Activated gamma-delta T cell treated with Interleukin-2 at 50 U/mL for 16 hours (primary cell): Measurements from ENCODE around the gene ALDH1A3.

Experiments used
- DNase-seq: peaks from one replicate; pipeline ENCODE4 v3.0.0-alpha.2; 2020

The ALDH1A3 gene

DNA sequence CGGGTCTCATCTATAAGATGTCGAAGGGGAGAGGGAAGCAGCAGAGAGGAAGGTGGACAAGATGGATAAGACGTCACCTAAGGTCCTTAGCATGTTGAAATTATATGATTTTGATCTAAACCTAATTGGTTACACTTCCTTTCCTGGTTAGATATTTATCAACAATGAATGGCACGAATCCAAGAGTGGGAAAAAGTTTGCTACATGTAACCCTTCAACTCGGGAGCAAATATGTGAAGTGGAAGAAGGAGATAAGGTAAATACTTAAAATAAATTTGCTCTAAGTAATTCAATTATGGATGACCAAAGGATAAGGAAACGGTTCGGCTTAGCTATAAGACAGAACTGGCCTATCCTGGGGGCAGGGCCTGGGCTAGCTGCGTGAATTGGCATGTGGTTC lies 5.5 kb downstream of the ALDH1A3 start:
- no peak for DNase-seq

DNA sequence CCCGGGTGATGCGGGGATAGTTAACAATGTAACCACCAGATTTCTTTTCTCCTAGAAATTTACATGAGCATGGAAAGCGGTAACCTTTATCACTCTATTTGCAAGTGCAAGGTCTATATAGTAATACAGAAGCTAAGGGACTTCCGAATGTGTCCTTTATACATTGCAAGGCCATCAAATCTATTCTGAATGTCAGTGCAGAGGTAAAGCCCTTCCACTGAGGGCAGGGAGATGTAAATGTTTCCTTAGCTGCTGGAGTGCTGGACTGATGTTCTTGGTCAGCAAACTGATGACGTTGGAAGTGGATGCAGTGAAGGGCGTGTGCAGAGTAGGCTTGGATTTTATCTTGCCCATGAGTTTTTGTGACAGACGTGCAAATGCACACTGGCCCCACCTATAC lies 6.2 kb downstream of the ALDH1A3 start:
- DNase-seq = no peak

DNA sequence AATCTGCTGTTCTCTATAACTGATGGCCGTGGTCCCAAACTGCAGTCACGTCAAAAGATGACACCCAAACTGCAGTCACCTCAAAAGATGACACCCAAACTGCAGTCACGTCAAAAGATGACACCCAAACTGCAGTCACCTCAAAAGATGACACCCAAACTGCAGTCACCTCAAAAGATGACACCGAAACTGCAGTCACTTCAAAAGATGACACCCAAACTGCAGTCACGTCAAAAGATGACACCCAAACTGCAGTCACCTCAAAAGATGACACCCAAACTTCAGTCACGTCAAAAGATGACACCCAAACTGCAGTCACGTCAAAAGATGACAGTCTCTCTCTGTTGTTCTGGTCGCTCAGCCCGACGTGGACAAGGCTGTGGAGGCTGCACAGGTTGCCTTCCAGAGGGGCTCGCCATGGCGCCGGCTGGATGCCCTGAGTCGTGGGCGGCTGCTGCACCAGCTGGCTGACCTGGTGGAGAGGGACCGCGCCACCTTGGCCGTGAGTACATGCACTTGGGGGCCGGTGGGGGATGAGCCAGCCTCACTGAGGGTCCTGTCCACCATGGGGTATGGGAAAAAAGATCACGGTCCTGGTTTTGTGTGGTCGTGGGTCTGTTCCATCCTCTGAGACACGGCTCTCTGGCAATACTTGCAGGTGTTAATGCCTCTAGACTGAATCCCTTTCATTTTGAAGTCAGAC lies 7.7 kb downstream of the ALDH1A3 start:
- DNase-seq = no peak

DNA sequence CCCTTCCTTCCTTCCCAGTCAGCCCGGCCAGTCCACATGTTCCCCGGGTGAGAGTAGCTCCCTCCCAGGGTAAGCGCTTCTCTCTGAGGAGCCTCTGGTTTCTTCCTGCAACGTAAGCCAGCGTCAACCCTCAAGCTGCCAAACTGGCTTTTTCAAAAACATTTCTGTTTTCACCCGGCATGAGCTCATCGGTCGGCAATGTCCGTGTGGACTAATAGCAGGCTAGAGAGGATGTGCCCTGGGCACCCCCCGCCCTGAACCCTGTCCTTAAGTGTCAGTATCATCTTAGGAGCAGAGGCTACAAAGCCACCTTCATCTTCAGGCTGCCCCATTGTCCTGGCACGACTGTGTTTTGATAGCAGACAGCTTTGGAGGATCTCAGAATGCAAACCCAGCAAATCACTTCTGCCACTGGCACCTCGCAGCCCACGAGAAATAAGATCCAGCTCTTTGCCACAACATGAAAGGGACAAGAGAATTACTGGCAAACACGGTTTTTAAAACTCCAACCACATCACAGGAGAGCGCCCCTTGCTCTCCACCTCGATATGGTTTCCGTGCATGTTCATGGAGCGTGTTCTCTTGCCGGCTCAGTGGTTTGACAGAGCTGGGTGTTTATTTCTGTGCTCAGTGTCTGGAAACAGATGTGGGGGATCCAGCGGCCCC lies 9.9 kb downstream of the ALDH1A3 start:
- no peak for DNase-seq

DNA sequence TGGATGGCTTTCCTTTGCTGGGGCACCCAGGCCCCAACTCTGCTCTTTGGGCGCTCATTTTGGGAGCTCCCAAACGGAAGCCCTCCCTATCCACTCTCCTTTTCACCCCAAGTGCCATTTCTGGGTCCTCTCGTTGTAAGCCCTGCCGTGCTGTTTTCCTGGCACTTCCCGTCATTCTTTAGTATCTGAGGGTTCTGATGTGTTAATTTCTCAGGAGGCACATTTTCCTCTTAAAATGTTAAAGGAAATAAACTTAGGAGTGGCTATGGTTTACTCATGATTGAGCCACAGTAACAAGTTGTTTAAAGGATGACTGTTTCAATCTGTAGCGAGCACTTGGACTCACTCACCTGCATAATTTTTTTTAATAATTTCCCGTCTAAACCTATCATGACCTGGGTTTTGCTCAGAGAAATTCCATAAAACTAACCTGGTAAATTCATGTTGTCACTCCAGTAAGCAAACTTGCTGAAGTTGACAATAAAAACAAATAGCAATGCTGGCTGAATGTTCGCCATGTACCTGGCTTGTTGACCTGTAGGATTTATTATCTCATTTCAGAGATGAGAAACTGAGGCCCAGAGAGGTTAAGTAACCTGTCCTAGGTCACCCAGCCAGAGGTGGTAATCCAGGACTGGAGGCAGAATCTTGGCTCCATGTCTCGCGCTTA lies 10.6 kb downstream of the ALDH1A3 start:
- no peak for DNase-seq

DNA sequence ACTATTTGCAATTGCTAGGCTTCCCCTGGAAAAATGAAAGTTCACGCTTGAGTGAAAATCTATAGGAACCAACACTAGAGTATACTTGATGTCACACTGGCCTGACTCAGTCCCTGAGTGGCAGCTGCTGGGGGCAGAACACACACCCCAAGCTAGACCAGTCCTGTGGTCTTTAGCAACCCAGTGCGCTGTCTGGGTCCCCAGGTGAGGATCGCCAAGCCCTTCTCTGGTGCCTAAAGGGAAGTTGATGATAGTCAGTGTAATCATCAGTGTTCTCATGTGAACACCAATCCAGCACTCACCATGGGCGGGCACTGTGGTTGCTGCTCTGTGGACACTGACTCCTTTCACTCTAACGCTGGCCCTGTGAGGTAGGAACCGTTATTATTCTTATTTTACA lies 11.2 kb downstream of the ALDH1A3 start:
- no peak for DNase-seq

DNA sequence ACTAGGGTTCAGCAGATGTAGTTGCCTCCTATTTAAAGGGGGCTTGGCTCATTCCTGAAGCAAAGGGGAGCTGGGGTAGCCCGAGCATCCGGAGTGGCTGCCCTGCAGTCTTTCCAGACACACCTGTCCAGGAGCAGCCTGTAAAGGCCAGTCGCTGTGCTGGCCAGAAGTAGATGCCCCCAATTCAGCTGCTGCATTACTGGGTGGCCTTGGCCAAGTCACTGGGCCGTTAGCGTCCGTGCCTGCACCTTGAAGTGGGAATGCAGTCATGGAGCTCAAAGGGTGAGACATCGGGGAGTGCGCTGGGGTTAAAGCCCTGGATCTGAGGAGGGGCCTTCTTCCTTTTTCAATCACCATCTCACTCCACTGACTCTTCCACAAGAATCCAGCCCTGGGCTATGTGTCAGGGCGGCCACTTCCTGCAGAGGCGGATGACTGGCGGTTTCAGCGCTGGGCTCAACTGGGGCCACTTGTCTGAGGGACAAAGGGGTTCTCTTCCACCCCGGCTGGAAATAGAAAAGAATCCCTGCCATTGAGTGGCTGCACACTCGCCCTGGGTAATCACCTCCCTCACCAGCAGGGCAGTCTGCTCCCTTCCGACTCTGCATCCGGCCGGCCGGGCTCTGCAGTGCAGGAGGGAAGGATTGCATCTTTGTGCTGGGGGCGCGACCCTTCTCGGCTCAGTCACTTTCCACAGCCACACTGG lies 11.8 kb downstream of the ALDH1A3 start:
- no peak for DNase-seq

DNA sequence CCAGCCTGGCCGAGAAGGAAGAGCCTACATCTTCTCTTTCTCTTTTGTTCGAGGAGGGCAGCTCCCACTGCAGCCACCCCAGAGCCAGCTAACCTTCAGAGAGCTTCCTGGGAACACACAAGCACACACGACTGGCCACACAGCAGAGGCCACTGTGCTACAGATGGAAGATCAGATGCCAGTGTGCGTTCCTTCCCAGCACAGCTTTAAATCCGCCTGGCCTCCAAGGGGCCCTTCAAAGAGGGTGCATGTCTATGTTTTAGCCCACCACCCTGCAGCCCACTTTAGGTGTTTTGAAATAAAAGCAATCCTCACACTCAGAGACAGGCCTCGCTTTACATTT lies 12.4 kb downstream of the ALDH1A3 start:
- no peak for DNase-seq

DNA sequence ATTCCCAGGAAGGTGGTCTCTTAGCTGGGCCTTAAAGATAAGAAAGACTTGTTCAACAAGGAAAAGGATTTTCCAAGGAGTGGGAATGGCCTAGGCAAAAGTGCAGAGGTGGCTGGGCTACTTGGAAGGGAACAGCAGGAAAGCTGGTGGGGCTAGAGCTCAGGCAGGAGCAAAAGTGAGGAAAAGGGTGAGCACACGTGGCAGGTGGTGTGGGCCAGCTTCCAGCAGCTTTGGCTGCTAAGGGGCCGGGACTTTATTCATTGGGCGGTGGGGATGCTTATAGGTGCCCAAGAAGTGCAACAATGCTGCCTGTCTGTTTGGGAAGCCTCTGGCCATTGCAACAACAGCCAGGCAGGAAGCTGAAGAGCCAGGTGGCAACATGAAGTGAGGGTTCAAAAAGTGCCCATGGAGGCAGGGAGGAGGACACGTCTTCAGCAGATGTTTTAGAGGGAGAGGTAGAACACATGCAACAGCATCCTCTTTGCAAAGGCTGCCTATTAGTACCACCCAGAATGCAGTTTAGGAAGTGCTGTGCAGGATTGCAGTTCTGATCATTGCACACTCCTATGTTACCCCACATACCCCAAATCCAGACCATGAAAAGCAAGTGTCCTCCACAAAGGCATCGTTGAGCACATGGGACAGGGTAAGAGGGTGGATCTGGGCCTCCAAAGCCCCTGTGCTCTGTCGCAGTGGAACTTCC lies 13.8 kb downstream of the ALDH1A3 start:
- no peak for DNase-seq

DNA sequence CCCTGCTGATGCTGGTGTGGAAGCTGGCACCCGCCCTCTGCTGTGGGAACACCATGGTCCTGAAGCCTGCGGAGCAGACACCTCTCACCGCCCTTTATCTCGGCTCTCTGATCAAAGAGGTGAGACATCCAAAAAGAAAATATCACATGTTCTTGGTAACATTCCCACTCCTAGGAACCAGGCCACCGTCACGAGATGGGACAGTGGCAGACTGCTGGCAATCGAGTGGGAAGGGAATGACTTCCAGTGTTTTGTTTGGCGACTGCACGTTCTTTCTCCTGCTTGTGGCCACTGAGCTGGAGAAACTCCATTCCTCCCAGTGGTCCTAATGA lies 14.3 kb downstream of the ALDH1A3 start:
- DNase-seq = no peak

DNA sequence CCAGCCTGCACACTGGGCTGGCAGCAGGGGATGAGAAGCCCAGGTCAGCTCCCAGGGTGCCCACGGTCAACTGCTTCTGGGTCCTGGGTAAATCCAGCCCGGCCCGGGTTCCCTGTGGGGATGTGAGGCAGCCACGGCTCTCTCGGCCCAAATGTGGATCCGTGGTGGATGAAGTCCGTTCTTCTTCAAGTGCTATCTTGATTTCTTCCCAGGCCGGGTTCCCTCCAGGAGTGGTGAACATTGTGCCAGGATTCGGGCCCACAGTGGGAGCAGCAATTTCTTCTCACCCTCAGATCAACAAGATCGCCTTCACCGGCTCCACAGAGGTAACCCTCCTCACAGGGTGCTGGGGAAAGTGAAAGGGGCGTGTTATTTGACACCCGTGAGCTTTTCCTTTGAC lies 16.1 kb downstream of the ALDH1A3 start:
- no peak for DNase-seq

DNA sequence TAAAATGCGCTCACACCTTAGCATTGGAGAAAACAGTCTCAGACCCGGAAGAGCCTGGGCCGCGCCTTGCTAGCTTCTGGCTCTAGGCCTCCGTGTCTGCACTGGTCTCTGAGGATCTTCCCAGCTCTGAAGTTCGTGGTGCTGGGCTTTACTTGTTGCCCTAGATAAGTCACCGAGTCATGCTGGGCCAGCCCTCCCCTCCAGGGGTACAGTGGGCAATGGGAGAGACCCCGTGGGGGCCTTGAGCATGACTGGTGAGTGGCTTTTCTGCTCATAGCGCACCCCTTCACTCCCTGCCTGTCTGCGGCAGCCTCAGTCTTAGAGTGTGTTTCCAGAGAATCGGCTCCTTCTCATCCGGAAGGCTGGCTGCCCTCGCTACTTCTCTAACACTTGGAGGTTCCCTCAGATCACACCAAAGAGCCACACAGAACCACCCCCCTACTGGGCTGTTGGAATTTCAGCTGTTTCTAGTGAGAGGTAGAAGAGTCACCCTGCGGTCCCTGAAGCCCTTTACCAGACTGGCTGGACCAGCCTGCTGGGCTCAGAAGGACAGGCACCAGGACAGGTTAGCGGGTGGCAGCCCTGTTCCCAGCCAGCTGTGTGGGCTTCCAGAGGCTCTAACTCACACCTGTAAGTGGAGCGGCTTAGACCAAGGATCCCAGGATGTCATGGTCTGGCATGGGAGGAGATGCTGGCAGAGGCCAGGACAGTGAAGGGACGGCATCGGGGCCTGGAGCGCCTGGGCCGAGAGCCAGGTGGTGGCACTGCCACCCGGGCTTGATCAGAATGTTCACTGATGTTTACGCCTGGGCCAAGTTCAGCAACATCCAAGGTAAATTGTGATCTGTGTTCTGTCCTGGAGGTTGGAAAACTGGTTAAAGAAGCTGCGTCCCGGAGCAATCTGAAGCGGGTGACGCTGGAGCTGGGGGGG lies 17.9 kb downstream of the ALDH1A3 start:
- no peak for DNase-seq

DNA sequence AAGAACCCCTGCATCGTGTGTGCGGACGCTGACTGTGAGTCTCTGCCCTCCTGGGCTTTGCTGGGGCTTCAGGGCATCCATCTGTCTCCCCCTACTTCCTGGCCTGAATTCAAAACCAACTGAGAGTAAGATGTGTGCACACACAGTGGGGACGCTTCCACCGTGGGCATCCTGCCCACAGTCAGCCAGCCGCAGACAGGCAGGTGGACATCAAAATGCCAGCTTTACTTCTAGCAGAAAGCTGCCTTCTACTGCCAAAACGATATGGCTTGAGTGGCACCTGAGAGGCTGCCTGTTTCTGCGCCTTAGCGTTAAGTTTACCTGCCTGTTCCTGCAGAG lies 18.5 kb downstream of the ALDH1A3 start:
- DNase-seq = no peak

DNA sequence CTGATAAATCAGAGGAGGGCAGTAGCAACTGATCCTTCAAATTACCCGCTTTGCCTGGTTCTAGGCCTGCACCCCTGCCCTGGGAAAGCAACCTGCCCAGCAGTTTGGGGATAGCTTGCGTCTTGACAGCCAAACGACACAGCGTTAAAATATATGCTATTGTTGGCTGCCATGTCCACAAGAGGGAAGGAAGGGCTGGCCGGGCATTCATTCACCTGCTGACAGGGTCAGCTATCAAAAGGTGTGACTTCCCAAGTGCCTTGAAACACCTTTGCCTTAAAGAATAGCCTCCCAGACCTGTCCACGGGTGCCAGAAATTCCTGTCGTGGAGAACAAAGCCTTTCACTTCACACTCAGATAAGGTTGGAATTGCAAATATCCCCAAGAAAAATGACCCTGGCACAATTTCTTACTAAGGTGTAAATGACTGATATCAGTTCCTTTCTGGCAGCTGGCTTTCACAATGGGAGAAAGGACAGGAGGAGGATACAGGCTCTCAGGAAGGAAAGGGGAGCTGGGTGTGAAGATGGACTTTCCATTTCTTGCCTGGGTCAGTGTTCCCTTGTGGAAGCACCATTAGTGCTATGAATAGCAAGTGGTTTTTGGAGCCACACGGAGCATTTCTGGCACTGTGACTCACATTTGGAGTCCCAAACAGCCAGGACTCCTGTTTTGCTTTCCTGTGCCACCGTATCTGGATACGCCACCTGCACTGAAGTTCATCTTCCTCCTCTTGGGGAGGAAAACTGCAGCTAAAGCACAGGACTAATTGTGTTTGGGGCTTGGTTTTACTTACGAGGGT lies 19.2 kb downstream of the ALDH1A3 start:
- no peak for DNase-seq

DNA sequence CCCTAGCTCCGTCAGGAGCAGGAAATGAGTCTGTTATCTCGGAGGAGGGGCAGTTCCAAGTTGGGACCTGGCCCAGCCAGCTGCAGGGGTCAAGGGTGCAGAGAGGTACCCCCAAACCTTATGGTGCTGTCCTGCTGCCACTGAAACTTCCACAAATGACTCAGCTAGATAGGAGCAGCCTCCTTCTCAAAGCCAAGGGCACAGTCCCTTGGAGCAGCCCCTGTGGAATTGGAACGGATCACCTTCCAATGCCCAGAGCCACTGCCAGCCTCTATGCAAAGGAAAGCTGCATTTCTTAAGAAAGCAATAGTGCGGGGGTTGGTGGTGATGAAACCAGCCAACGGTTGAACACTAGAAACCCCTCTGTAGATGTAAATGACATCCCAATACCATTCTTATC lies 20.0 kb downstream of the ALDH1A3 start:
- no peak for DNase-seq

DNA sequence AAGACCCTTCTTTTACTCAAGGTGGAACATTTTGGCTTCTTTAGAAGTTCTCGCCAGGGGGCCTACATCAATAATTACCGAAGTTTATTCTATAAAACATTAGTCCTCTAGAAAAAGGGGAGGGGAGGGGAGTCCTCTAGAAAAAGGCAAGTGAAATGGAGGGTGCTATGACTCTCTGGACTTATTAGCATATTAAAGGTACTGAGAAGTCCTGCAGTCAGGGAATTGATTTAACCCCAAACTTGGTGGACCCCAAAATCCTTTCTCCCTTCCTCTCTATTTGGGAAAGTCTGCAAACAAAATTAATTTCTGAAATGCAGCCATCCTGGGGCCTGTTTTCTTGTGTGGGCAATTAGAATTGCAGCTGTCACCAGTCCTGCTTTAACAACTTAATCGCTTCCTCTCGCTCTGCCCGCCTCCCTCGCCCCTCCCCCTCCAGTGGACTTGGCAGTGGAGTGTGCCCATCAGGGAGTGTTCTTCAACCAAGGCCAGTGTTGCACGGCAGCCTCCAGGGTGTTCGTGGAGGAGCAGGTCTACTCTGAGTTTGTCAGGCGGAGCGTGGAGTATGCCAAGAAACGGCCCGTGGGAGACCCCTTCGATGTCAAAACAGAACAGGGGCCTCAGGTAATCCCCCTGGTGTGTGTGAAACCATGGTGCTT lies 20.6 kb downstream of the ALDH1A3 start:
- no peak for DNase-seq

DNA sequence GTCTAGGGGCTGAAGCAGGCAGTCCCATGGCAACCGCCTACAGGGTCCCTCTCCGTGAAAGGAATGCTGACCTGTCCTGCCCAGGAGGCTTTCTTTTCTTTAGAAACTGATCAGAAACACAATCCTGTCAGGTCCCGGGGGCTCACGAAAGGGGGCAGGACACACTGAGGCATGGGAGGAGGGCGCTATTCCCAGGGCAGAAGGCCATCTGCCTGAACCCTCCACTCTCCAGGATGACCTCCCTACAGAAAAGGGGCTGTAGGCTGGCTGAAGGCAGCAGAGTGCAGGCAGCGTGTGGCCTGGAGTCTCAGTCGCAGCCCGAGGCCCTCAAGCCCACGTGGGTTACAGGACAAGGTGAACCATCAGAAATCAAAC lies 21.2 kb downstream of the ALDH1A3 start:
- no peak for DNase-seq

DNA sequence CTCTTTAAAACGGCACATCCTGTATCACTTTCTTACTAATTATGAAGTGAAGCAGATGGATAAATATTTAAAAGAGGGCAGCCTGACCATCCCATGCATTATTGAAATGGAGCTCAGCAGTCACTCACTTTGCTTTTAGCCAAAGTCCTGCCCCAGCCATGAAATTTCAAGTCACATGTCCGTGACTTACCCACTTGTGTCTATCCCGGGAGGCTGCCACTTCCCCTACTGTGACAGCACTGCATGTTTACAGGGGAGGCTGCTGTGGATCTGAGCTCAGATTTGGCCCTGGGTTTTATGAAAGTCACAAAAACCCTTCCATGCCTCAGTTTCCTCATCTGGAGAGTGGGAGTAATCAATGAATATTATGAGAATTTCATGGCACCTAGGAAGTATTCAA lies 21.7 kb downstream of the ALDH1A3 start:
- DNase-seq = no peak

DNA sequence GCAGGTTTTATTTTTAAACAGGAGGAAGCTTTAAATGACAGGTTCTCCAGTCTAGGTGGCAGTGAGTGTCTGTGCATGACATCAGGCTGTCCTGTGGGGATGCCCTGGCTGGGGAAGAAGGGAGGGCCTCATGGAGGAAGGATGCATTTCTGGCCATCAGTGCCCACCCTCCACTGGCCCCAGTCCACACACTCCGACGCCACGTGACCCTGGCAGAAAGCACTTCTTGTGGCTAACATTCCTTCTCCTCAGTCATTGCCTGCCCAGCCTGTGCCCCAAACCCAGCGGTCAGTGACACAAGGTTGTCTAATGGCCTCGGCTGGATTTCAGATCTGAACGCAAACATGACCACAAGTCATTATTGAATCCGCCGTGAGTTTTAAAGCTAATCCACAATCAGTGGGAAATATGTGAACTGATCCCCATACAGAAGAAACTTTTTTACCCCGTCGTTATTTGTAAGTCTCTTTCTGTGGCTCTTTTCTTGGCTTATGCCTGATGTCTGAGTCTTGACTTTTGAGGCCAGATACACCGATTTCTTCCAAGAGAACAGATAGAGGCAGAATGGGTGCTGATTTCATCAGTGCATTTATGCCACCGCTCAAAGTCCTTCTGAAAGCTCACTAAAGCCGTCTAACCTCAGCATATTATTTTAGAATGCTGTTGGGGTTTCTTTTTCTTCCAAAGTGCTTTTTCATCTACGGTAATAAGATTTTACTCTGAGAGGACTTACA lies 22.2 kb downstream of the ALDH1A3 start:
- no peak for DNase-seq
